ENCODE results near the gene PRPSAP1.
"Not testable (repeated sequence)": the region's sequence is repeated elsewhere in the genome, so short reads cannot be mapped to it uniquely, and the experiment has no call there.

DNA sequence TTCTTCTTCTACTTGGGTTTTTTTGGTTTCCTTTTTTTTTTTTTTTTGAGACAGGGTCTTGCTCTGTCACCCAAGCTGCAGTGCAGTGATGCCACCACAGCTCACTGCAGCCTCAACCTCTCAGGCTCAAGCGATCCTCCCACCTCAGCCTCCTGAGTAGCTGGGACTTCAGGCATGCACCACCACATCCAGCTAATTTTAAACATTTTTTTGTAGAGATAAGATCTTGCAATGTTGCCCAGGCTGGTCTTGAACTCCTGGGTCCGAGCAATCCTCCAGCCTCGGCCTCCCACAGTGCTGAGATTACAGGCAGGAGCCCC, 48.6 kb downstream of the PRPSAP1 start:
- not testable (repeated sequence) for TF ChIP-seq ZNF274 (IDR thresholded peaks at IDR 0.05; ENCODE audit: low read depth, low read length); SUZ12 (IDR thresholded peaks at IDR 0.05; ENCODE audit: extremely low read depth, insufficient read depth, insufficient read length); YY1 (IDR thresholded peaks at IDR 0.05; ENCODE audit: insufficient read depth, insufficient read length)

Measured in NT2/D1 (cell line).